GM21360 (cell line): ENCODE results near the gene C19orf38.
"Not testable (repeated sequence)": the region's sequence is repeated elsewhere in the genome, so short reads cannot be mapped to it uniquely, and the experiment has no call there.

Source experiments
- ATAC-seq: cut with Tn5 transposase; IDR thresholded peaks from one replicate; pipeline ENCODE4 v1.9.1; 2021; ENCODE audit warnings: mild to moderate bottlenecking, moderate library complexity; ENCODE audit not compliant: unreplicated experiment

Gene C19orf38

GRCh38 chr19:10872546-10873107, 24.4 kb downstream of the C19orf38 start:
- ATAC-seq: no peak

- no peak for ATAC-seq
These were observed 25.8 kb downstream of the C19orf38 start for GRCh38 chr19:10874024-10874423.

- peak; percentile 38 for ATAC-seq
These were observed 28.4 kb downstream of the C19orf38 start for GRCh38 chr19:10876459-10877240.

GRCh38 chr19:10877608-10878007, 29.4 kb downstream of the C19orf38 start:
- ATAC-seq: not testable (repeated sequence)

- ATAC-seq: no peak
These were observed 30.0 kb downstream of the C19orf38 start for GRCh38 chr19:10878253-10878652.

DNA sequence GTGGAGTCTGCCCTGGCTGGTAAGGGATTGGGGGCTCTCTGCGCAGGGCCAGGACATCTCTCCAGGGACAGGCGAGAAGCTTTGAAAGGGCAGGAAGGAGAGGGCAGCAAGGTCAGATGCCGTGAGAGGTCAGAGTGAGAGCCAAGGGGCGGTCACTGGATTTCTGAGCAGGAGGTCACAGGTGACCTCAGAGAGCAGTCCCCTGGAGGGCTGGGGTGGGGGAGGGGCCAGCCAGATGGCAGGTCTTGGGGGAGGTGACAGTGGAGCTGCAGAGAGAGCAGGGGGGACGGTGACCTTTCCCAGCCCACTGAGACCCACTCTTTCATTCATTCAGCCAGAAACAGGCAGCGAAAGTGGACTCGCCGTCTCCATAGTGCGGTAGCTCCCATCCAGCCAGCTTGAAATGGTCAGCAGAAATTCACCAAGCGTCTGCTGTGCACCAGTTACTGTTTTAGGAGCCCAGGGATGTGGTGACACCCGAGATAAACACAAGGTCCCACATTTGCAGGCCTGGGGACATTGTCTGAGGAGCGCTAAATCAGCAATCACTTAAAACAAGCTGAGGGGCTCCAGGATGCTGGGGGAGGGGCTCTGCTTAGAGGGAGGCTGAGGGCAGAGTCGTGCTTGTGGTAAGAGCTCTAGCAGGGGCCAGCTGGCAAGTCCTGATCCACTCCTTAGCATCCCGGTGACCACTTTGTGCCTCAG, 33.3 kb downstream of the C19orf38 start:
- ATAC-seq: no peak

DNA sequence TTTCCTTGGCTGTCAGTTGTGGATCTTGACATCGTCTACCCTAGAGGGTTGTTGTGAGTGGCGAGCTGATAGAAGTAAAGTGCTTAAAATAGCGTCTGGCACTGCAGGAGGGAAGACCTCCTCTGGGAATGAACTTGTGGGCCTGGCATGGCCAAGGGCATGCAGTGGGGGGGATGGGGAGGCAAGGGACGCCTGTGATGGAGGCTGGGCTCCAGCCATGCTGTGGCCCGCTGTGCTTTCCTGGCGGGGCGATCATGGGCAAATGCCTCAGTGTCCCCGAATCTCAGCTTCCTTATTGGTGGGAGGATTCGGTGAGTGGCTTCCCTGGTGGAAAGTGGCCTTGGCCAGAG, 33.9 kb downstream of the C19orf38 start:
- ATAC-seq: no peak

GRCh38 chr19:10884274-10884673, 36.1 kb downstream of the C19orf38 start:
- no peak for ATAC-seq

DNA sequence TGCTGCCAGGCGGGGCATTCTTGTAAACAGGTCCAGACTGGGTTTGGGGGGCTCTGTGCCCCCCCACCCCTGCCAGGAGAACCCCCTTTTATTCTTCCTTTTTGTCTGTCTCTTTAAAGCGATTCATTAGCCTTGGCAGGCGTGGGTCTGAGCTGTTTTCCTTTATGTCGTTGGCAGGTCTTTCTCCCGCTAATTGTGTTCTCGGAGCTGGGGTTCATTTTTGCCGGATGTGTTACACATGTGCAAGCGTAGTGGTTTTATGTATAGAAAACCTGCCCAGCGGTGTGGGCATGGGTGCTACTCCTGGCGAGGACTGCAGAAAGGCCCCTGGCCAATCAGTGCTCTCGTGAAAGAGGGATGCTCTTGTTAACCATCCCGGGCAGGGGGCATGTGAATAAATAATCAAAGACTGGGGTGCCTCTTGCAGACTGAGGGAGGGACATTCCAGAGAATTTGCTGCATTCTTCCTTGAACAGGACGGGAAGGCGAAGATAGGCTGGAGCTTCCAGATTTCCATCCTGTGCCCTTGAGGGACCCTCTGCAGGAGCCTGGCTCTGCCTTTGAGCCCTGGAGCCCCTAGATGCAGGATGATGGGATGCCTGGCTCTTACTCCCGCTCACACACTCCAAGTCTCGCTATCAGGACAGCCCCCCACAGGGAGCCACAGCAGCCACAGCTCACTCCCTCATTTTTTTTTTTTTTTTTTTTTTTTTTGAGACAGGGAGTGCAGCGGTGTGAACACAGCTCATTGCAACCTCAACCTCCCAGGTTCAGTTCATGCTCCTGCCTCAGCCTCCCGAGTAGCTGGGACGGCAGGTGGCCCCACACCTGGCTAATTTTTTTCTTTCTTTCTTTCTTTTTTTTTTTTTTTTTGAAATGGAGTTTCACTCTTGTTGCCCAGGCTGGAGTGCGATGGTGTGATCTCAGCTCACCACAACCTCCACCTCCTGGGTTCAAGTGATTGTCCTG, 37.3 kb downstream of the C19orf38 start:
- ATAC-seq: no peak

DNA sequence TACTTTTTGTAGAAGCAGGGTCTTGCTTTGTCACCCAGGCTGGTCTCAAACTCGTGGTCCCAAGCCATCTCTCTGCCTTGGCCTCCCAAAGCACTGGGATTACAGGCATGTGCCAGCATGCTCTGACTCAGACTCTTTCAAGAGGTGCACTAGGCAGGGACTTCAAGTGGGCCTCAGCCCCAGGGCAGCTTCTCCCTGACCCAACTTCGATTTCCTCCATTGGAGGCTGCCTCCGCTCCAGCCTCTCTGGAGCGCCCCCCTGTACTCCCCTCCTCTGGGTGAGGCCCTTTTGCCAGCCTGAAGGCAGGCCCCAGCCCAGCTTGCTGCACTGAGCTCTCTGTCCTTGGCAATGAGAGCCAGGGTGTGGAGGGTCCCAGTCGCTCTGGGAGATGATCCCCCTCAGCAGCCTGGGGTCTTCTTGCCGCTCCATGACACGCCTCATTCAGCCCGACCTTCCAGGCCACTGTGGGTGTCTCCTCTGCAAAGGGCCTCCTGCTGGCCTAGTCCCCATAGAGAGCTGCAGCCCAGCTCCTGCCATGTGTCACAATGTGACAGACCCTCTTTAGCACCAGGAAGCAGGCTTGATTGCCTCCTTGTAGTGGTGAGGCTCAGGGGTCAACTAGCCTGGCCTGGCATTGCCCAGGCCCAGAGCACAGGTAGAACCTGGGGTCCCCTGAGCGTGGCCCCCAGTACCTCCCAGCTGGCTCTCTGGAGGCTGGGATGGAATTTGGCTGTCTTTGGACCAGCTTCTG, 39.6 kb downstream of the C19orf38 start:
- no peak for ATAC-seq

- no peak for ATAC-seq
These were observed 40.2 kb downstream of the C19orf38 start for GRCh38 chr19:10888421-10888866.

- no peak for ATAC-seq
These were observed 41.7 kb downstream of the C19orf38 start for GRCh38 chr19:10889880-10890279.

DNA sequence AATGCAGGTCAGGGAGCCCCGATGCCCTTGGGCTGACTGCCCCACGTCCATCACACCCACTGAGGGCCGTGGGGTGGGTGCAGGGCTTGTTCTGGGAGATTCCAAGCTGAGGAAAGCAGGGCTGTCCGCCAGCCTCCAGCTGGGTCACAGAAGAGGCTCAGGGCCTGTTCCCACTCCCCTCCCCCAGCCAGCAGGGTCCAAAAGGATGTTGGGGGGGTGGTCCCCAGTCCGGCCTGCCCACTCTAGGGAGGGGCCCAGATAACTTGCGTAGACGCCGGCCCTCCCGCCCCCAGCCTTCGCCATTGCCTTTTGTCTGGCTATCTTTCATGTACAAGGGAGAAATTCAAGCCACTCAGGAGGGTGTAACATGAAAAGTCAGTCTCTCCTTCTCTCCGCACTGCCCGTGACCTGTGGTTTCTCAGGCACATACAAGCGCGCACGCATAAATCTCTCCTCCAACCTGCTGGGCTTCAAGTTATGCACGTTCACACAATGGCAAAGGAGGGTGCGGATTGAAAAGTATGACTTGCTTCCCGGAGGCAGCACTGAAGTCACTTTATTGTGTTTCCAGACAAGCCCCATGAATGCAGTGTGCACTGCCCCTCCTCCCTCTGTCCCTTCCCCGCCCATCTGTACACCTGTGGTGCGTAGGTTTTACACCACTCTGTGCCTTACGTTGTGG, 43.3 kb downstream of the C19orf38 start:
- ATAC-seq: no peak

- ATAC-seq: no peak
These were observed 44.0 kb downstream of the C19orf38 start for GRCh38 chr19:10892256-10892655.

DNA sequence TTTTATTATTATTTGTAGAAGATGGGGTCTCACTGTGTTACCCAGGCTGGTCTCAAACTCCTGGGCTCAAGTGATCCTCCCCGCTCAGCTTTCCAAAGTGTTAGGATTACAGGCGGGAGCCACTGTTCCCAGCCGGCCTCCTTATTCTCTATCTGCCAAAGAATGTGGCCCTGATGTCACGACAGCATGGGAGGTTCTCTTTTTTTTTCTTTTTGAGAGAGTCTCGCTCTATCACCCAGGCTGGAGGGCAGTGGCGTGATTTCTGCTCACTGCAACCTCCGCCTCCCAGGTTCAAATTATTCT, 46.6 kb downstream of the C19orf38 start:
- no peak for ATAC-seq

DNA sequence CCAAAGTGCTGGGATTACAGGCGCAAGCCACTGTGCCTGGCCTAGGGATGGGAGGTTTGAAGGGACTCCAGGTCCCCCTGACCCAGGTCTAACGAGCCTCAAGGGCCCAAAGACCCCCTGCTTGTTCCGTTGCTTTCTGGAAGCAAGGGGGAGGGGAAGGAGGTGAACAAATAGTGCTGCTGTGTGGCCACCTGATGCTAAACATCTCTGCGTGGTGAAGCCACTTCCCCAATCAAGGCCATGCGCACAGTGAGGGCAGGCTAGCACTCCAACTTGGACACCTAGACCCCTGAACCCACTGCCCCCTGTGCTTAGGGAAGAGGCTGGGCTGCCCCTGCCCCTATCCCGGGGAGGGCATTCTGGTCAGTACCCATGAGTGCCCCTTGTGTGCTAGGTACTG, 47.1 kb downstream of the C19orf38 start:
- ATAC-seq: no peak

DNA sequence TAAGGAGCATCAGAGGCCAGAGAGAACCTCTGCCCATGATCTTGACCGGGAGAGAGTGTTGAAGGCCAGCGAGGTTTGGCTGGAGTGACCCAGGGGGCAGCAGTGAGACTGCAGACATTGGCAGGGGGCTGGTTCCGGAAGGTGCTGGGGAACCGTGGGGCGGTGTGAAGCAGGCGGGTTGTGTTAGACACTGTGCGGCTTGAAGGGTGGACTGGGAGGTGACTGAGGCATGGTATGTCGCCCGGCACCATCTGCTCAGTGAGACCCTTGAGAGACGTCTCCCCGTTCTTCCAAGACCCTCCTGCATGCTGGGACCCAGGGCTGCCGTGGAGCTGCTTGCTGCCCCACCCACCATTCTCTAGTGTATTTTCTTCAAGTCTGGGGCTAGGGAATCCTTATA, 47.7 kb downstream of the C19orf38 start:
- no peak for ATAC-seq

DNA sequence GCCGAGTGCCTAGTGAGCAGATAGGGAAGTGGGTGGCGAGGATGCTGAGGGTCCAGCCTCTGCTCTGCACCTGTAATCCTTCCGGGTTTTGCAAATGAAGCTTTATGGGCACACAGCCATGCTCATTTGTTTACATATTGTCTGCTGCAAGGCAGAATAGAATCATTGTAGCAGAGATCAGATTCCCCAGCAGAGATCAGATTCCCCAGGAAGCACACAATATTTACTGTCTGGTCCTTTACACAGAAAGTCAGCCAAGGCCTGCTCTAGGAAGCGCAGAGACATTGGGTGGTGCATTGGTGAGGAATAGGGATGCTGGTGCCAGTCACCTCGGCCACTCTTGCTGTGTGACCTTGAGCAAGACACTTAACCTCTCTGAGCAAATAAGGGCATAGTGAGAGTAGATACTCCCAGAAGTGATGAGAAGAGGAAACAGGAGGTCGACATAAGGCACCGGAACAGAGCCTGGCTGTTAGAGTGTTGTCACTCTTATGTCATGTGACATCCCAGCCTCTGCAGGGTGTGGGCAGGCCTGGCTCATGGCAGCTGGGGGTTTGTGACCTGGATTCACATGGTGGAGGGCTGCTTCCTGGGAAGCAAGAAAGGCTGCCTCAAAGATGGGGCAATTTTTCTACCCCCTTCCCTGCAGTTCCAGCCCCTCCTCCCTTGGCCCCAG, 48.8 kb downstream of the C19orf38 start:
- ATAC-seq: no peak

GRCh38 chr19:10898633-10899032, 50.4 kb downstream of the C19orf38 start:
- no peak for ATAC-seq
